HepG2 (cell line): ENCODE data around the gene OGFOD3. TPM values are rescaled to one million over a fixed set of nuclear protein-coding genes. Genes with fewer than 3 reads are reported as not detected.

Experiments
- ARHGAP35 ChIP-seq: sonication (generic); formaldehyde crosslinking; IDR thresholded peaks from 2 replicates; pipeline ENCODE4 v1.9.0; 2022; ENCODE audit warnings: mild to moderate bottlenecking, inconsistent platforms, moderate library complexity, missing genetic modification reagents, borderline replicate concordance
- ARNT ChIP-seq: fragments of 450-650 bp; IDR thresholded peaks from 2 replicates; pipeline ENCODE4 v1.6.1; 2017
- BHLHE40 ChIP-seq: IDR thresholded peaks from 2 replicates; pipeline ENCODE4 v1.6.1; 2011; ENCODE audit warnings: low read length, improper control_type of control experiment
- BORCS8-MEF2B ChIP-seq: sonication (generic); formaldehyde crosslinking; IDR thresholded peaks from 2 replicates; pipeline ENCODE4 v1.8.0; 2022; ENCODE audit warnings: mild to moderate bottlenecking, missing genetic modification reagents
- GFI1 ChIP-seq: sonication (generic); formaldehyde crosslinking; IDR thresholded peaks from 2 replicates; pipeline ENCODE4 v1.5.0; 2020; ENCODE audit warnings: missing genetic modification reagents, mild to moderate bottlenecking, borderline replicate concordance
- MAZ ChIP-seq, 2 experiments: sonication (generic) in 1 of 2; formaldehyde crosslinking in 1 of 2; IDR thresholded peaks; 2 replicates each; pipeline versions ENCODE4 v1.5.0 to v1.6.1; 2012 to 2020; ENCODE audit warnings: low read depth in 2 of 2, mild to moderate bottlenecking in 2 of 2, borderline replicate concordance in 1 of 2, improper control_type of control experiment in 1 of 2, low read length in 1 of 2, missing genetic modification reagents in 1 of 2, moderate library complexity in 1 of 2
- REPIN1 ChIP-seq: sonication (generic); formaldehyde crosslinking; IDR thresholded peaks from 2 replicates; pipeline ENCODE4 v1.8.0; 2022; ENCODE audit warnings: missing genetic modification reagents, low read depth, mild to moderate bottlenecking, borderline replicate concordance
- SATB2 ChIP-seq: sonication (generic); formaldehyde crosslinking; IDR thresholded peaks from 2 replicates; pipeline ENCODE4 v1.5.0; 2020; ENCODE audit warnings: missing genetic modification reagents
- SRSF4 ChIP-seq: fragments of 200-400 bp; formaldehyde crosslinking; IDR thresholded peaks from one replicate; pipeline ENCODE4 v1.6.1; 2018; ENCODE audit warnings: mild to moderate bottlenecking, low read depth, low read length, moderate library complexity; ENCODE audit not compliant: poor library complexity, severe bottlenecking
- TBP ChIP-seq: sonication (generic); formaldehyde crosslinking; IDR thresholded peaks from 2 replicates; pipeline ENCODE4 v1.5.0; 2020; ENCODE audit warnings: missing genetic modification reagents
- ZBTB8A ChIP-seq: sonication (generic); formaldehyde crosslinking; IDR thresholded peaks from 2 replicates; pipeline ENCODE4 v1.4.0; 2020; ENCODE audit warnings: mild to moderate bottlenecking, low read depth, missing genetic modification reagents, borderline replicate concordance
- ZFP36L2 ChIP-seq: sonication (generic); formaldehyde crosslinking; IDR thresholded peaks from 2 replicates; pipeline ENCODE4 v1.4.0; 2020; ENCODE audit warnings: missing genetic modification reagents
- ZNF138 ChIP-seq: sonication (generic); formaldehyde crosslinking; IDR thresholded peaks from 2 replicates; pipeline ENCODE4 v1.5.0; 2020; ENCODE audit warnings: mild to moderate bottlenecking, low read depth, missing genetic modification reagents
- ZNF264 ChIP-seq: sonication (generic); formaldehyde crosslinking; IDR thresholded peaks from 2 replicates; pipeline ENCODE4 v1.4.0; 2020; ENCODE audit warnings: missing genetic modification reagents
- ZNF468 ChIP-seq: sonication (generic); formaldehyde crosslinking; IDR thresholded peaks from 2 replicates; pipeline ENCODE4 v1.8.0; 2022; ENCODE audit warnings: mild to moderate bottlenecking, moderate library complexity, missing genetic modification reagents
- polyA plus RNA-seq, 8 experiments: library from polyadenylated mRNA; depleted of rRNA in 3 of 8; stranded (reverse) in 7 of 8; unstranded in 1 of 8; fragments of >200 nt; fragmentation: Illumina TruSeq in 4 of 8; extraction: Trizol in 4 of 8; gene quantifications; 2 replicates each; pipeline versions ENCODE4 v1.2.1 to v1.2.3, GENCODE V29; 2011 to 2016; ENCODE audit warnings: low read depth in 4 of 8, missing spikeins in 1 of 8, mixed read lengths in 1 of 8; ENCODE audit not compliant: insufficient read depth in 1 of 8
- total RNA-seq, 5 experiments: library from RNA; depleted of rRNA; stranded (reverse); fragments of >200 nt; fragmentation: Illumina TruSeq; extraction: Trizol; gene quantifications; 2 replicates each; pipeline ENCODE4 v1.2.3, GENCODE V29; 2016; ENCODE audit warnings: low read depth in 1 of 5
- TF ChIP-seq, protein P1 (sequence below): sonication (generic); IDR thresholded peaks from 2 replicates; pipeline ENCODE4 v1.6.1; 2016; ENCODE audit warnings: low read depth, borderline replicate concordance
- TF ChIP-seq, protein P2 (sequence below): sonication (generic); formaldehyde crosslinking; IDR thresholded peaks from 2 replicates; pipeline ENCODE4 v1.5.0; 2020; ENCODE audit warnings: mild to moderate bottlenecking, missing genetic modification reagents, moderate library complexity
- TF ChIP-seq, protein P3 (sequence below): sonication (generic); formaldehyde crosslinking; IDR thresholded peaks from 2 replicates; pipeline ENCODE4 v1.4.0; 2020; ENCODE audit warnings: low read depth, missing genetic modification reagents
- TF ChIP-seq, protein P4 (sequence below): sonication (generic); formaldehyde crosslinking; IDR thresholded peaks from 2 replicates; pipeline ENCODE4 v1.4.0; 2020; ENCODE audit warnings: missing genetic modification reagents, mild to moderate bottlenecking, borderline replicate concordance

OGFOD3 gene
- total and polyA plus RNA-seq, 2 of the 13 experiments (the other 11 are each of a cell fraction or from before 2014, with no cell fraction given): 40.0 to 42.1 TPM

DNA sequence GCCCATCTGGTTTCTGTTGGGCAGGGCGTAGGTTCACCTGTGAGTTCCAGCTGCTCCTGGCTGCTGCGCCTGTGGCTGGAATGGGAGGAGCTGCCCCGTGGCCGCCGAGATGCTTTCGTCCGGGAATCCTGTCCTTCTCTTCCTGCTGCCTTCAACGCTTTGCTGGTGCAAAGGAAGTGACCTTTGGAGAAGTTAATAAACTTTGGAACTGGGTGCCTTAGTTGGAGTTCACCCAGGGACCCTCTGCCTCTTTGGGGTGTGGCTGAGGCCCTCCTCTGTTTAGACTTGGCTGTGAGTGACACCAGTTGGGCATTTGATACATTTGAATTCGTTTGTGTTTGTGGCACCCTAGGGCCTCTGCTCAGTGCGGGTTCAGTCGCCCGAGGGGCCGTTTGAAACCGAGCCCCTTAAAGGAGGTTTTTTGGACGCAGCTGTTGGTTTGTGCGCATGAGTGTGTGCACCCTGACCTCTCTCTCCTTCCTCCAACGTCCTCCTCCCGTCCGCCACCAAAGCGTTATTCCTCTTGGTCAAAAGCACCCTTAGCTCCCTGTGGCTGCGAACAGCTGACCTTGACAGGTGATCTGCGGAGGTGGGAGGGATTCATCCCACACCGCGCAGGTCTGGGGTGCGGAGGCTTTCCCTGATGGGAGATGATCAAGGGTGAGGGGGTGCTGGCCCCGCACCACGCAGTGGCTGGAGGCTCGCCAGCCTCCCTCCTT is 75.9 kb downstream of the OGFOD3 start (continued):
- TF ChIP-seq MAZ (IDR thresholded peaks at IDR 0.05; ENCODE audit: borderline replicate concordance, low read depth, low read length) (no peak), MAZ (CRISPR knock-in tag; IDR thresholded peaks at IDR 0.05; ENCODE audit: low read depth) (peak; percentile 30; the same call in 1 of the 2 replicates), REPIN1 (no peak), GFI1 (CRISPR knock-in tag) (no peak), BORCS8-MEF2B (CRISPR knock-in tag) (no peak), TBP (CRISPR knock-in tag) (no peak), ZNF468 (CRISPR knock-in tag) (no peak), ARHGAP35 (CRISPR knock-in tag) (no peak), SRSF4 (no peak), ARNT (no peak), BHLHE40 (no peak), SATB2 (CRISPR knock-in tag) (no peak), ZBTB8A (CRISPR knock-in tag) (no peak), ZFP36L2 (no peak), ZNF138 (CRISPR knock-in tag) (no peak; the same call in 1 of the 2 replicates), ZNF264 (no peak)
- TF ChIP-seq, protein P1, sequence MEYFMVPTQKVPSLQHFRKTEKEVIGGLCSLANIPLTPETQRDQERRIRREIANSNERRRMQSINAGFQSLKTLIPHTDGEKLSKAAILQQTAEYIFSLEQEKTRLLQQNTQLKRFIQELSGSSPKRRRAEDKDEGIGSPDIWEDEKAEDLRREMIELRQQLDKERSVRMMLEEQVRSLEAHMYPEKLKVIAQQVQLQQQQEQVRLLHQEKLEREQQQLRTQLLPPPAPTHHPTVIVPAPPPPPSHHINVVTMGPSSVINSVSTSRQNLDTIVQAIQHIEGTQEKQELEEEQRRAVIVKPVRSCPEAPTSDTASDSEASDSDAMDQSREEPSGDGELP: peak; percentile 84
- TF ChIP-seq, protein P2, sequence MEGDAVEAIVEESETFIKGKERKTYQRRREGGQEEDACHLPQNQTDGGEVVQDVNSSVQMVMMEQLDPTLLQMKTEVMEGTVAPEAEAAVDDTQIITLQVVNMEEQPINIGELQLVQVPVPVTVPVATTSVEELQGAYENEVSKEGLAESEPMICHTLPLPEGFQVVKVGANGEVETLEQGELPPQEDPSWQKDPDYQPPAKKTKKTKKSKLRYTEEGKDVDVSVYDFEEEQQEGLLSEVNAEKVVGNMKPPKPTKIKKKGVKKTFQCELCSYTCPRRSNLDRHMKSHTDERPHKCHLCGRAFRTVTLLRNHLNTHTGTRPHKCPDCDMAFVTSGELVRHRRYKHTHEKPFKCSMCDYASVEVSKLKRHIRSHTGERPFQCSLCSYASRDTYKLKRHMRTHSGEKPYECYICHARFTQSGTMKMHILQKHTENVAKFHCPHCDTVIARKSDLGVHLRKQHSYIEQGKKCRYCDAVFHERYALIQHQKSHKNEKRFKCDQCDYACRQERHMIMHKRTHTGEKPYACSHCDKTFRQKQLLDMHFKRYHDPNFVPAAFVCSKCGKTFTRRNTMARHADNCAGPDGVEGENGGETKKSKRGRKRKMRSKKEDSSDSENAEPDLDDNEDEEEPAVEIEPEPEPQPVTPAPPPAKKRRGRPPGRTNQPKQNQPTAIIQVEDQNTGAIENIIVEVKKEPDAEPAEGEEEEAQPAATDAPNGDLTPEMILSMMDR (CRISPR knock-in tag): no peak; the same call in 1 of the 2 replicates
- TF ChIP-seq, protein P3, sequence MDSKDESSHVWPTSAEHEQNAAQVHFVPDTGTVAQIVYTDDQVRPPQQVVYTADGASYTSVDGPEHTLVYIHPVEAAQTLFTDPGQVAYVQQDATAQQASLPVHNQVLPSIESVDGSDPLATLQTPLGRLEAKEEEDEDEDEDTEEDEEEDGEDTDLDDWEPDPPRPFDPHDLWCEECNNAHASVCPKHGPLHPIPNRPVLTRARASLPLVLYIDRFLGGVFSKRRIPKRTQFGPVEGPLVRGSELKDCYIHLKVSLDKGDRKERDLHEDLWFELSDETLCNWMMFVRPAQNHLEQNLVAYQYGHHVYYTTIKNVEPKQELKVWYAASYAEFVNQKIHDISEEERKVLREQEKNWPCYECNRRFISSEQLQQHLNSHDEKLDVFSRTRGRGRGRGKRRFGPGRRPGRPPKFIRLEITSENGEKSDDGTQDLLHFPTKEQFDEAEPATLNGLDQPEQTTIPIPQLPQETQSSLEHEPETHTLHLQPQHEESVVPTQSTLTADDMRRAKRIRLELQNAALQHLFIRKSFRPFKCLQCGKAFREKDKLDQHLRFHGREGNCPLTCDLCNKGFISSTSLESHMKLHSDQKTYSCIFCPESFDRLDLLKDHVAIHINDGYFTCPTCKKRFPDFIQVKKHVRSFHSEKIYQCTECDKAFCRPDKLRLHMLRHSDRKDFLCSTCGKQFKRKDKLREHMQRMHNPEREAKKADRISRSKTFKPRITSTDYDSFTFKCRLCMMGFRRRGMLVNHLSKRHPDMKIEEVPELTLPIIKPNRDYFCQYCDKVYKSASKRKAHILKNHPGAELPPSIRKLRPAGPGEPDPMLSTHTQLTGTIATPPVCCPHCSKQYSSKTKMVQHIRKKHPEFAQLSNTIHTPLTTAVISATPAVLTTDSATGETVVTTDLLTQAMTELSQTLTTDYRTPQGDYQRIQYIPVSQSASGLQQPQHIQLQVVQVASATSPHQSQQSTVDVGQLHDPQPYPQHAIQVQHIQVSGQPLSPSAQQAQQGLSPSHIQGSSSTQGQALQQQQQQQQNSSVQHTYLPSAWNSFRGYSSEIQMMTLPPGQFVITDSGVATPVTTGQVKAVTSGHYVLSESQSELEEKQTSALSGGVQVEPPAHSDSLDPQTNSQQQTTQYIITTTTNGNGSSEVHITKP: no peak
- TF ChIP-seq, protein P4, sequence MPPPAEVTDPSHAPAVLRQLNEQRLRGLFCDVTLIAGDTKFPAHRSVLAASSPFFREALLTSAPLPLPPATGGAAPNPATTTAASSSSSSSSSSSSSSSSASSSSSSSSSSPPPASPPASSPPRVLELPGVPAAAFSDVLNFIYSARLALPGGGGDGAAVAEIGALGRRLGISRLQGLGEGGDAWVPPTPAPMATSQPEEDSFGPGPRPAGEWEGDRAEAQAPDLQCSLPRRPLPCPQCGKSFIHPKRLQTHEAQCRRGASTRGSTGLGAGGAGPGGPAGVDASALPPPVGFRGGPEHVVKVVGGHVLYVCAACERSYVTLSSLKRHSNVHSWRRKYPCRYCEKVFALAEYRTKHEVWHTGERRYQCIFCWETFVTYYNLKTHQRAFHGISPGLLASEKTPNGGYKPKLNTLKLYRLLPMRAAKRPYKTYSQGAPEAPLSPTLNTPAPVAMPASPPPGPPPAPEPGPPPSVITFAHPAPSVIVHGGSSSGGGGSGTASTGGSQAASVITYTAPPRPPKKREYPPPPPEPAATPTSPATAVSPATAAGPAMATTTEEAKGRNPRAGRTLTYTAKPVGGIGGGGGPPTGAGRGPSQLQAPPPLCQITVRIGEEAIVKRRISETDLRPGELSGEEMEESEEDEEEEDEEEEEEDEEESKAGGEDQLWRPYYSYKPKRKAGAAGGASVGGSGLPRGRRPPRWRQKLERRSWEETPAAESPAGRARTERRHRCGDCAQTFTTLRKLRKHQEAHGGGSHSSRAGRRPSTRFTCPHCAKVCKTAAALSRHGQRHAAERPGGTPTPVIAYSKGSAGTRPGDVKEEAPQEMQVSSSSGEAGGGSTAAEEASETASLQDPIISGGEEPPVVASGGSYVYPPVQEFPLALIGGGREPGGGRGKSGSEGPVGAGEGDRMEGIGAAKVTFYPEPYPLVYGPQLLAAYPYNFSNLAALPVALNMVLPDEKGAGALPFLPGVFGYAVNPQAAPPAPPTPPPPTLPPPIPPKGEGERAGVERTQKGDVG (CRISPR knock-in tag): peak; percentile 90
